GM23338 (cell line): ENCODE measurements around the gene DESI1. TPM values are rescaled to one million over a fixed set of nuclear protein-coding genes. Genes with fewer than 3 reads are reported as not detected.

ENCODE experiments used
- ATAC-seq: fragments of 200-7000 bp; cut with Tn5 transposase; 3 replicates; pipeline ENCODE4 v1.9.1; 2020
- DNase-seq: peaks from one replicate; pipeline ENCODE4 v3.0.0-alpha.2; 2015; ENCODE audit warnings: low spot score
- H2AFZ ChIP-seq: fragments of 200-600 bp; sonication (generic); 2 replicates; pipeline ENCODE4 v1.8.0; 2016; ENCODE audit warnings: antibody characterized with exemption, mild to moderate bottlenecking, moderate library complexity
- H3F3A ChIP-seq: fragments of 200-600 bp; sonication (generic); replicated peaks from 2 replicates; pipeline ENCODE4 v1.8.0; 2017; ENCODE audit warnings: antibody characterized with exemption, mixed run types, low read depth
- H3K27ac ChIP-seq: fragments of 200-600 bp; sonication (generic); 2 replicates; pipeline ENCODE4 v1.6.1; 2016; ENCODE audit warnings: low read depth
- H3K27me3 ChIP-seq: fragments of 200-600 bp; sonication (generic); 2 replicates; pipeline ENCODE4 v1.8.0; 2016; ENCODE audit warnings: mild to moderate bottlenecking, mixed run types, moderate library complexity; ENCODE audit not compliant: insufficient read depth
- H3K36me3 ChIP-seq: fragments of 200-600 bp; sonication (generic); 2 replicates; pipeline ENCODE4 v1.8.0; 2016; ENCODE audit warnings: mild to moderate bottlenecking; ENCODE audit not compliant: insufficient read depth
- H3K4me1 ChIP-seq: fragments of 200-600 bp; sonication (generic); 2 replicates; pipeline ENCODE4 v1.8.0; 2016; ENCODE audit warnings: mild to moderate bottlenecking, moderate library complexity; ENCODE audit not compliant: insufficient read depth
- H3K4me2 ChIP-seq: fragments of 200-600 bp; sonication (generic); 2 replicates; pipeline ENCODE4 v1.7.1; 2017; ENCODE audit warnings: mixed run types
- H3K4me3 ChIP-seq: fragments of 200-600 bp; sonication (generic); 2 replicates; pipeline ENCODE4 v1.6.1; 2016; ENCODE audit warnings: mixed run types
- H3K79me2 ChIP-seq: fragments of 200-600 bp; sonication (generic); replicated peaks from 2 replicates; pipeline ENCODE4 v1.8.0; 2017; ENCODE audit warnings: mild to moderate bottlenecking; ENCODE audit not compliant: insufficient read depth
- H3K9me2 ChIP-seq: fragments of 200-600 bp; sonication (generic); 2 replicates; pipeline ENCODE4 v1.8.0; 2017; ENCODE audit not compliant: insufficient read depth
- H4K20me1 ChIP-seq: fragments of 200-600 bp; sonication (generic); replicated peaks from 2 replicates; pipeline ENCODE4 v1.8.0; 2017; ENCODE audit warnings: mild to moderate bottlenecking; ENCODE audit not compliant: insufficient read depth
- H3K27ac Mint-ChIP-seq: 2 replicates; pipeline ENCODE4 v1.8.0; 2020; ENCODE audit warnings: inconsistent platforms, mild to moderate bottlenecking, moderate library complexity, mixed read lengths
- H3K27me3 Mint-ChIP-seq: 3 replicates; pipeline ENCODE4 v1.8.0; 2022; ENCODE audit warnings: low read depth, mild to moderate bottlenecking, moderate library complexity, mixed read lengths, inconsistent platforms; ENCODE audit not compliant: insufficient read depth, poor library complexity
- H3K36me3 Mint-ChIP-seq: 3 replicates; pipeline ENCODE4 v1.8.0; 2021; ENCODE audit warnings: low read depth, mild to moderate bottlenecking, inconsistent platforms, moderate library complexity, mixed read lengths
- H3K4me1 Mint-ChIP-seq: 3 replicates; pipeline ENCODE4 v1.8.0; 2020; ENCODE audit warnings: mild to moderate bottlenecking, inconsistent platforms, mixed read lengths
- H3K4me3 Mint-ChIP-seq: 3 replicates; pipeline ENCODE4 v1.8.0; 2021; ENCODE audit warnings: moderate library complexity, mild to moderate bottlenecking, inconsistent platforms, mixed read lengths
- H3K9me3 Mint-ChIP-seq: 3 replicates; pipeline ENCODE4 v1.8.0; 2020; ENCODE audit warnings: moderate library complexity, mild to moderate bottlenecking, inconsistent platforms, mixed read lengths
- CREB1 ChIP-seq: fragments of 250-450 bp; sonication (Bioruptor Pico); IDR thresholded peaks from 2 replicates; pipeline ENCODE4 v1.5.0; 2020; ENCODE audit warnings: low read depth, mild to moderate bottlenecking, moderate library complexity
- EZH2 ChIP-seq: fragments of 200-600 bp; sonication (generic); IDR thresholded peaks from one replicate; pipeline ENCODE4 v1.8.0; 2017; ENCODE audit warnings: antibody characterized with exemption, mild to moderate bottlenecking, low read depth; ENCODE audit not compliant: unreplicated experiment
- EZH2phosphoT487 ChIP-seq: fragments of 200-600 bp; sonication (generic); IDR thresholded peaks from one replicate; pipeline ENCODE4 v1.8.1; 2018; ENCODE audit warnings: antibody characterized with exemption; ENCODE audit not compliant: unreplicated experiment
- JUNB ChIP-seq: IDR thresholded peaks from one replicate; pipeline ENCODE4 v1.6.1; 2016; ENCODE audit warnings: antibody characterized with exemption; ENCODE audit not compliant: unreplicated experiment
- NANOG ChIP-seq: IDR thresholded peaks from 2 replicates; pipeline ENCODE4 v1.6.1; 2016; ENCODE audit warnings: antibody characterized with exemption, borderline replicate concordance
- POLR2AphosphoS5 ChIP-seq: IDR thresholded peaks from 2 replicates; pipeline ENCODE4 v1.6.1; 2016; ENCODE audit warnings: antibody characterized with exemption, low read depth
- STAT1 ChIP-seq: IDR thresholded peaks from one replicate; pipeline ENCODE4 v1.6.1; 2016; ENCODE audit warnings: antibody characterized with exemption; ENCODE audit not compliant: unreplicated experiment
- ZNF114 ChIP-seq: fragments of 250-450 bp; sonication (Bioruptor Pico); IDR thresholded peaks from 2 replicates; pipeline ENCODE4 v1.5.0; 2020; ENCODE audit warnings: mild to moderate bottlenecking, moderate library complexity
- ZNF331 ChIP-seq: fragments of 250-450 bp; sonication (Bioruptor Pico); IDR thresholded peaks from 2 replicates; pipeline ENCODE4 v1.5.0; 2020; ENCODE audit warnings: low read depth, mild to moderate bottlenecking, moderate library complexity
- polyA plus RNA-seq: library from polyadenylated mRNA; unstranded; fragments of >200 nt; fragmentation: Nextera tagmentation; extraction: Ambion mirVana; gene quantifications from 2 replicates; pipeline ENCODE4 v1.2.1, GENCODE V29; 2016
- total RNA-seq: library from RNA; depleted of rRNA; stranded (reverse); fragments of >200 nt; shearing (Covaris generic); gene quantifications from 2 replicates; pipeline ENCODE4 v1.2.3, GENCODE V29; 2014
- TF ChIP-seq, protein P1 (sequence below): IDR thresholded peaks from 2 replicates; pipeline ENCODE4 v1.6.1; 2016; ENCODE audit warnings: antibody characterized with exemption
- TF ChIP-seq, protein P2 (sequence below), 2 experiments: fragments of 200-600 bp in 1 of 2; sonication (generic) in 1 of 2; conservative IDR thresholded peaks; 2 replicates each; pipeline versions ENCODE4 v1.5.1 to v1.6.1; 2016 to 2017; ENCODE audit warnings: antibody characterized with exemption in 2 of 2, low read depth in 2 of 2, mild to moderate bottlenecking in 2 of 2, moderate library complexity in 1 of 2
- TF ChIP-seq, protein P3 (sequence below): IDR thresholded peaks from one replicate; pipeline ENCODE4 v1.6.1; 2018; ENCODE audit warnings: antibody characterized with exemption; ENCODE audit not compliant: unreplicated experiment

Gene DESI1
- total and polyA plus RNA-seq, 2 experiments from 2014 or later, result 33.7 to 53.8 TPM

DNA sequence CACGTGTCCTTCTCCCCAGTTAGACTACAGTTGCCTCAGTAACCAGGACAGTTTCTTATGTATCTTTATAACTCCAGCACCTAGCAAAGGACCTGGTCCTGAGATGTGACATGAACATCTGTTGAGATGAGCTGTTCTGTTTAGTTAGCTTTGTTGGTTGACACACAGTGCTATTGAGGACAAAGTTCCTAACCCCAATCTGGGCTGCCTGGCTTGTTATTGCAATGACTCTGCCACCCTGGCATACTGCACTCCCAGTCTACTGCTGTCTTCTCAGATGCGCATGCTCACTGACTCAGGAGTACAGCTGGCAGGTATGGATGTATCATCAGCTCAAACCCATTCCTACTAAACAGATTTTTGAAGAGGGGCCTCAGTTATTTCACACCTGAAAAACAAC is 7.4 kb downstream of the DESI1 start:
- TF ChIP-seq POLR2AphosphoS5 (no peak), ZNF331 (CRISPR knock-in tag) (no peak), STAT1 (no peak)
- H3K4me3 ChIP-seq, result no peak overlapping the region
- 0 out of 3 replicates have a peak, but pooled peaks cover 3% of the 10 kb centered on the region for H3K36me3 Mint-ChIP-seq
- no peak overlapping the region for H3K4me3 Mint-ChIP-seq
- H3K4me2 ChIP-seq, result no peak overlapping the region
- no peaks in the 10 kb centered on the region for H3K36me3 ChIP-seq
- H4K20me1 ChIP-seq, result peaks cover 24% of the 10 kb centered on the region
- H3K4me1 ChIP-seq, result no peaks in the 10 kb centered on the region
- H3F3A ChIP-seq, result 0 out of 2 replicates have a peak, but pooled peaks cover 2% of the 10 kb centered on the region
- H3K4me1 Mint-ChIP-seq, result peaks cover 4% of the 10 kb centered on the region; the same call in 1 of the 3 replicates
- ATAC-seq, result no peak
- no peaks in the 10 kb centered on the region for H3K9me3 Mint-ChIP-seq
- H3K27ac ChIP-seq, result no peak overlapping the region
- no peaks in the 10 kb centered on the region for H3K9me2 ChIP-seq
- no peaks in the 10 kb centered on the region for H3K27me3 ChIP-seq
- H3K27me3 Mint-ChIP-seq, result no peaks in the 10 kb centered on the region
- no peak overlapping the region for H2AFZ ChIP-seq
- DNase-seq, result no peak
- no peak overlapping the region for H3K27ac Mint-ChIP-seq
- peaks cover 23% of the 10 kb centered on the region for H3K79me2 ChIP-seq

DNA sequence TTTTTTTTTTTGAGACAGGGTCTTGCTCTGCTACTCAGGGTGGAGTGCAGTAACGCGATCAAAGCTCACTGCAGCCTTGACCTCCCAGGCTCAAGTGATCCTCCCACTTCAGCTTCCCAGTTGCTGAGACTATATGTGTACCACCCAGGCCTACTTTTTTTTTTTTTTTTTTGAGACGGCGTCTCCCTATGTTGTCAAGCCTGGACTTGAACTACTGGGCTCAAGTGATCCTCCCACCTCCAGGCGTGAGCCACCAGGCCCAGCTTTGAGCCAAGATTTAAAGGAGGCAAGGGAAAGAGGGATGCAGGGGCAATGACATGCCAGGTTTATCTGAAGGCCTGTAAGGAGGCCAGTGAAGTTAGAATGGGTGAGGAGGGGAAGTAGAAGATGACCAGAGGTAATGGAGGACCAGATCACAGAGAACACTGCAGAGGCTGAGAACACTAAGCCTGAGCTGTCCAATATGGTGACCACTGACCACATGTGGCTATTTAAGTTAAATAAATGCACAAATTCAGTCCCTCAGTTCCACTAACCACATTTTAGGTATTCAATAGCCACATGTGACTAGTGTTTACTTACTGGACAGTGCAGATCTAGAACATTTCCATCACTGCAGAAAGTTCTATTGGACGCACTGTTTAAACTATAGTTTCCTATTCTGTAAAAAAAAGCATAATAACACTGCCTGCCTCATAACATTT is 8.1 kb downstream of the DESI1 start:
- no peaks in the 10 kb centered on the region for H3K9me3 Mint-ChIP-seq
- no peak overlapping the region for H3K27ac Mint-ChIP-seq
- H3K36me3 Mint-ChIP-seq, result 0 out of 3 replicates have a peak, but pooled peaks cover 3% of the 10 kb centered on the region
- no peak overlapping the region for H3K27ac ChIP-seq
- no peaks in the 10 kb centered on the region for H3K27me3 ChIP-seq
- no peaks in the 10 kb centered on the region for H3K9me2 ChIP-seq
- no peak overlapping the region for H3K4me3 ChIP-seq
- H3K4me1 ChIP-seq, result no peaks in the 10 kb centered on the region
- H3K27me3 Mint-ChIP-seq, result no peaks in the 10 kb centered on the region
- no peak overlapping the region for H3K4me2 ChIP-seq
- no peak overlapping the region for H3K4me3 Mint-ChIP-seq
- H3K4me1 Mint-ChIP-seq, result 0 out of 3 replicates have a peak, but pooled peaks cover 2% of the 10 kb centered on the region
- 0 out of 2 replicates have a peak, but pooled peaks cover 2% of the 10 kb centered on the region for H3F3A ChIP-seq
- peaks cover 24% of the 10 kb centered on the region for H4K20me1 ChIP-seq
- peaks cover 16% of the 10 kb centered on the region for H3K79me2 ChIP-seq
- DNase-seq, result no peak
- H3K36me3 ChIP-seq, result no peaks in the 10 kb centered on the region
- no peak overlapping the region for H2AFZ ChIP-seq
- ATAC-seq, result no peak
- TF ChIP-seq ZNF114 (CRISPR knock-in tag), result no peak
- TF ChIP-seq, protein P1, sequence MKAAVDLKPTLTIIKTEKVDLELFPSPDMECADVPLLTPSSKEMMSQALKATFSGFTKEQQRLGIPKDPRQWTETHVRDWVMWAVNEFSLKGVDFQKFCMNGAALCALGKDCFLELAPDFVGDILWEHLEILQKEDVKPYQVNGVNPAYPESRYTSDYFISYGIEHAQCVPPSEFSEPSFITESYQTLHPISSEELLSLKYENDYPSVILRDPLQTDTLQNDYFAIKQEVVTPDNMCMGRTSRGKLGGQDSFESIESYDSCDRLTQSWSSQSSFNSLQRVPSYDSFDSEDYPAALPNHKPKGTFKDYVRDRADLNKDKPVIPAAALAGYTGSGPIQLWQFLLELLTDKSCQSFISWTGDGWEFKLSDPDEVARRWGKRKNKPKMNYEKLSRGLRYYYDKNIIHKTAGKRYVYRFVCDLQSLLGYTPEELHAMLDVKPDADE, result no peak
- TF ChIP-seq ZNF331 (CRISPR knock-in tag), result no peak
- TF ChIP-seq STAT1, result no peak
- no peak for TF ChIP-seq NANOG
- no peak for TF ChIP-seq EZH2
- TF ChIP-seq POLR2AphosphoS5, result no peak
- TF ChIP-seq, protein P2, sequence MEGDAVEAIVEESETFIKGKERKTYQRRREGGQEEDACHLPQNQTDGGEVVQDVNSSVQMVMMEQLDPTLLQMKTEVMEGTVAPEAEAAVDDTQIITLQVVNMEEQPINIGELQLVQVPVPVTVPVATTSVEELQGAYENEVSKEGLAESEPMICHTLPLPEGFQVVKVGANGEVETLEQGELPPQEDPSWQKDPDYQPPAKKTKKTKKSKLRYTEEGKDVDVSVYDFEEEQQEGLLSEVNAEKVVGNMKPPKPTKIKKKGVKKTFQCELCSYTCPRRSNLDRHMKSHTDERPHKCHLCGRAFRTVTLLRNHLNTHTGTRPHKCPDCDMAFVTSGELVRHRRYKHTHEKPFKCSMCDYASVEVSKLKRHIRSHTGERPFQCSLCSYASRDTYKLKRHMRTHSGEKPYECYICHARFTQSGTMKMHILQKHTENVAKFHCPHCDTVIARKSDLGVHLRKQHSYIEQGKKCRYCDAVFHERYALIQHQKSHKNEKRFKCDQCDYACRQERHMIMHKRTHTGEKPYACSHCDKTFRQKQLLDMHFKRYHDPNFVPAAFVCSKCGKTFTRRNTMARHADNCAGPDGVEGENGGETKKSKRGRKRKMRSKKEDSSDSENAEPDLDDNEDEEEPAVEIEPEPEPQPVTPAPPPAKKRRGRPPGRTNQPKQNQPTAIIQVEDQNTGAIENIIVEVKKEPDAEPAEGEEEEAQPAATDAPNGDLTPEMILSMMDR (conservative IDR thresholded peaks at IDR 0.05; ENCODE audit: low read depth in 2 of 2), result no peak
- TF ChIP-seq CREB1 (CRISPR knock-in tag), result no peak
- TF ChIP-seq, protein P3, sequence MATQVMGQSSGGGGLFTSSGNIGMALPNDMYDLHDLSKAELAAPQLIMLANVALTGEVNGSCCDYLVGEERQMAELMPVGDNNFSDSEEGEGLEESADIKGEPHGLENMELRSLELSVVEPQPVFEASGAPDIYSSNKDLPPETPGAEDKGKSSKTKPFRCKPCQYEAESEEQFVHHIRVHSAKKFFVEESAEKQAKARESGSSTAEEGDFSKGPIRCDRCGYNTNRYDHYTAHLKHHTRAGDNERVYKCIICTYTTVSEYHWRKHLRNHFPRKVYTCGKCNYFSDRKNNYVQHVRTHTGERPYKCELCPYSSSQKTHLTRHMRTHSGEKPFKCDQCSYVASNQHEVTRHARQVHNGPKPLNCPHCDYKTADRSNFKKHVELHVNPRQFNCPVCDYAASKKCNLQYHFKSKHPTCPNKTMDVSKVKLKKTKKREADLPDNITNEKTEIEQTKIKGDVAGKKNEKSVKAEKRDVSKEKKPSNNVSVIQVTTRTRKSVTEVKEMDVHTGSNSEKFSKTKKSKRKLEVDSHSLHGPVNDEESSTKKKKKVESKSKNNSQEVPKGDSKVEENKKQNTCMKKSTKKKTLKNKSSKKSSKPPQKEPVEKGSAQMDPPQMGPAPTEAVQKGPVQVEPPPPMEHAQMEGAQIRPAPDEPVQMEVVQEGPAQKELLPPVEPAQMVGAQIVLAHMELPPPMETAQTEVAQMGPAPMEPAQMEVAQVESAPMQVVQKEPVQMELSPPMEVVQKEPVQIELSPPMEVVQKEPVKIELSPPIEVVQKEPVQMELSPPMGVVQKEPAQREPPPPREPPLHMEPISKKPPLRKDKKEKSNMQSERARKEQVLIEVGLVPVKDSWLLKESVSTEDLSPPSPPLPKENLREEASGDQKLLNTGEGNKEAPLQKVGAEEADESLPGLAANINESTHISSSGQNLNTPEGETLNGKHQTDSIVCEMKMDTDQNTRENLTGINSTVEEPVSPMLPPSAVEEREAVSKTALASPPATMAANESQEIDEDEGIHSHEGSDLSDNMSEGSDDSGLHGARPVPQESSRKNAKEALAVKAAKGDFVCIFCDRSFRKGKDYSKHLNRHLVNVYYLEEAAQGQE, result no peak
- no peak for TF ChIP-seq JUNB
- TF ChIP-seq EZH2phosphoT487, result no peak
